GM21390 (cell line): ENCODE data around the gene ADH1A.
"Not testable (repeated sequence)": the region's sequence is repeated elsewhere in the genome, so short reads cannot be mapped to it uniquely, and the experiment has no call there.

Experiments
- ATAC-seq: cut with Tn5 transposase; IDR thresholded peaks from one replicate; pipeline ENCODE4 v1.9.1; 2021; ENCODE audit not compliant: unreplicated experiment

ADH1A gene

DNA sequence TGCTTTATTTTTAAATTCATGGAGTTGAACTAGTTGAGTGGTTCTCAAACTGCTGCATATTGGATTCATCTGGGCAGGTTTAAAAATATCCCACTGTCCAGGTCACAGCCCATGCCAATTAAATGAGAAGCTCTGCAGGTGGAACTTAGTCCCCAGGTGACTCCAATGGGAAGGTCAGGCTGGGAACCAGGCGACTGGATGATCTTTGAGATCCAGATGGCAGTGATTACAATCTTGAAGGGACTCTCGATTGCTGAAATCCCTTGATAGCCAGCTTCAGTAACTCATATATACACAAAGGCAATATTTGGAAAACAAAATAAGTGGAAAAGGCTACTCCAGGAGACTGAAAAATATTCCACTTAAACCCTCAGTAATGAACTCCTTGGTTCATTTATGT is 8.1 kb downstream of the ADH1A start:
- no peak for ATAC-seq

DNA sequence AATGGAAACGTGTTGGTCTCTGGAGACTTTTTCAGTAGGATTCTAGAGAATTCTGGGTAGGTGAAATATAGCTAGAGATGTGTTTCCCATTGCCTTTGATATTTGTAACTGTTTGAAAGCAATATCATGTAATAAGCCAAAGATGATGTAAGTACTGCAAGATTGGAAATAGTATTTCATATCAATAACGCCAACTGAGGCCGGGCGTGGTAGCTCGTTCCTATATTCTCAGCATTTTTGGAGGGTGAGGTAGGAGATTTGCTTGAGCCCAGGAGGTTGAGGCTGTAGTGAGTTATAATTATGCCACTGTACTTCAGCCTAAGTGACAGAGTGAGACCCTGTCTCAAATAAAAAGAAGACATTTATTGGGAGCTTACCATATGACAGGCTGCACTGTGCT is 9.5 kb downstream of the ADH1A start:
- no peak for ATAC-seq

DNA sequence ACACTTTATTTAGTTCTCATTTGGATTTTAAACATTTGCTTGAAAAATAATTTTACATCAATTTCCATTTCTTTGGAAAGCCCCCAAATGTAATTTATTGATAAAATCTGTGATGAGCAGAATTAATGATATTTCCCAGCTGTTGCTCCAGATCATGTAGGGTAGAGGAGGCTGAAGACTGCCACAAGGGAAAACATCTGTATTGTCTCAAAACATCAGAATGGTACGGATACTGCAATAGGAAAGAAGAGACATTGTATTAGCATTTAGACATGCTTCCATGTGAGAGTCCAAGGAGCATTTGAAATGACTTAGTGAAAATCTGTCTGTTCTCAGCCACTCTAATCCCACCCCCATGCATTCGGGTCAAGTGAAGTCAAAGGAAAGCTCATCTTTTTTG is 14.4 kb downstream of the ADH1A start:
- no peak for ATAC-seq

DNA sequence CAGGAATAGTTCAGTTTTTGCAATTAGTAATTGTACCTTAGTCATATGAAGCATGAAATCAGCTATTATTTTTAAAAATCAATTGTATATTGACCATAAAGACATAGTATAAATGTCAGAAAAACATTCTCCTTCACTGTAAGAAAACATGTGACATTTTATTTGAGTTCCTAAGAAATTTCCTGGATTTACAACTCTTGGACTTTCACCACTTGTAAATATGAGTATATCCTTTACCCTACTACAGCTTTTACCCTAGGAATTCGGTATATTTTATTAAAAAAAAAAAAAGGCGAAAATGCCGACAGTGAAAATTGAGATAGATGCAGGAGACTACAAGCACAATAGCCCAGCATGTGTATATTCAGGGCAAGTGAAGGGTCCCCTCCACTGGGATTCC is 14.9 kb downstream of the ADH1A start:
- ATAC-seq = no peak

DNA sequence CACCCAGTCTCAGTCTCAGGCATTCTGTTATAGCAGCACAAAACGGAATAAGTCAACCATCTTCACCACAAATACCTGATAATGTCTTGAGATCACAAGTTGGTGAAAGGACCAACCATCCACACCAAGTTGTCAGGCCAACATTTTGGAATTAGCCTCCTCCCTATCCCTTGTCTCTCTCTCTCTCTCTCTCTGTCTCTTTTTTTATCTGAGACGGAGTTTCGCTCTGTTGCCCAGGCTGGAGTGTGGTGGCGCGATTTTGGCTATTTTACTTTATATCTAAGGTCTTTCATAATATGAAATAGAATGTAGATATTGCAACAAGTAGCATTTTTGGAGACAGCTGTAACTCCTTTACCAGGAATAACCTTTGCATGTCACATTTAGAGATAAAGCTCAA is 15.7 kb downstream of the ADH1A start:
- no peak for ATAC-seq

DNA sequence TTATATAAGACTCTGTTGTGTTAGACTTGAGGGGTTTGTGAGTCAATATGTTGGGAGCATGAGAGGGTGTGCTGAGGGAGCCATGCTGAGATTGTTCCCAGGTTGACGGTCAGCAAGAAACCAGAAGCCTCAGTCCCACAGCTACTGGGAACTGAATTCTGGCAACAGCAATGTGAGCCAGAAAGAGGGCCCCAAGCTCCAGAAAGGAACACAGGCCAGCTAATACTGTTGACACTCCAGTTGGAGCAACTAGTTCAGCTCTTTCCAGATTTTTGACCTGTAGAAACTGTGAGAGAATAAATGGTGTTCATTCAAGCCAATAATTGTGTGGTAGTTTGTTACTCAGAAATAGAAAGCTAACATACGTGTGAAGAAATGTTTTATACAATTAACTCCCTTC is 17.1 kb downstream of the ADH1A start:
- no peak for ATAC-seq

DNA sequence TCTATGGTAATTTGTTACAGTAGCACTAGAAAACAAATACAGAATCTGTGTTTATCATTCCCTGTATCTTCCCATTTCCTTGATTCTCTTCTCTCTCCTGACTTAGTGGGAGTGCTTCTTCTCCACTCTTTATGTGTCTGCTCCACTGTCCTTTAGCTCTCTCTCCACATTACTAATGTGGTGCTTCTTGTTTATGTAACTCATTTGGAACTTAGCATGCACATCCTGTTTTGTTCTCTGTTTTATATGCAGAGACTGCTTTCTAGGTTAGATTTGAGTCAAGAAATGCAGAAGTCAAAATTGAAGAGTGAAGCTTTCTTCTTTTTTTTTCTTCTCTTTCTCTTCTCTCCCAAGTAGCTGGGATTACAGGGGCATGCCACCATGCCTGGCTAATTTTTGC is 25.9 kb downstream of the ADH1A start:
- no peak for ATAC-seq

DNA sequence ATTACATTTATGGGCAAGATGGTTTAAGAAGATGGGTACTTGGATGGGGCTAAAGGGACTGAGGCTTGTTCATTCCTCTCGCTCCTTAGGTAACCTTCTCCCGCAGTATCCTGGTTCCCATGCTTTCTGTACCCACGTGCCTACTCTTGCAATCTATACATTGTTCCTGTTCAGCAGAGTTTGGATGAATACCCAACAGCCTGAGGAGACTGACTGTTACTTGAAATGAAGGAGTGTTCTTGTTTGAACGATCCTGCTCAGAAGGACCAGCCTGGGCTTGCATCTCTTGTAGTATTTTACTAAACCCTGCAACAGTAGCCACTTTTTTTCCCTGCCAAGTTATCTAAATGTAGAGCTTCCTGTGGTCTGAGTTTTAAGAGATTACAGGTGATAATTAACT is 38.0 kb downstream of the ADH1A start:
- no peak for ATAC-seq

DNA sequence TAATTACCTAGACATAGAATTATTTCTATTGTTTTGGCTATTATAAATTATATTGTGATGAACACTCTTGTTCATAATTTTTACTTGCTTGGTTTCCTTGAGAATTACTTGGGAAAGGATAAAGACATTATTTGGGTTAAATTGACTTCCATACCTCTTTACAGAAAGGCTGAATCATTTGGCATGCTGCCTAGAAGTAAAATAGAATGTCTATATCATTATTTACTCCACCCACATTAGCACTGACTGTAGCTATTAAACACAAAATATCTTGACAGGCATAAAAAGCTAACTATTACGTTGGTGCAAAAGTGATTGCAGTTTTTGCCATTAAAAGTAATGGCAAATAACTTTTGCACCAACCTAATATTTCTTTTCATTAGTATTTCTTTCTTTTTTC is 42.1 kb downstream of the ADH1A start:
- ATAC-seq = no peak

DNA sequence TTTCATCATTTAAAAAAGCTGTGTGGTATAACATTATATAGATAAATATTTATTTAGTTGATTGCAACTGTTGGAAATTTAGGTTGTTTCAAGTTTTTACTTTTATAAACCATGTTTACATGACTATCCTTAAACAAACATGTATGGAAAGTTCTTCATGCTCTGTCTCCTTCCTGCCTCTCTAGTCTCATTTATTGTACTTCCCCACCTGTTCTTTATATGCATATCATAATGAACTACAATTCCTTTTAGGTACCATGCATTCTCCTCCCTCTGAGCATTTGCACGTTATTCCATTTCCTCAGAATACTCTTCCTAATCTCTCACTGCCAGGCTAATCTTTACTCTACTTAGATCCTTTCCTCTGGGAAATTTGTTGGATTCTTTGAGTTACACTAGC is 54.8 kb downstream of the ADH1A start:
- ATAC-seq = no peak

DNA sequence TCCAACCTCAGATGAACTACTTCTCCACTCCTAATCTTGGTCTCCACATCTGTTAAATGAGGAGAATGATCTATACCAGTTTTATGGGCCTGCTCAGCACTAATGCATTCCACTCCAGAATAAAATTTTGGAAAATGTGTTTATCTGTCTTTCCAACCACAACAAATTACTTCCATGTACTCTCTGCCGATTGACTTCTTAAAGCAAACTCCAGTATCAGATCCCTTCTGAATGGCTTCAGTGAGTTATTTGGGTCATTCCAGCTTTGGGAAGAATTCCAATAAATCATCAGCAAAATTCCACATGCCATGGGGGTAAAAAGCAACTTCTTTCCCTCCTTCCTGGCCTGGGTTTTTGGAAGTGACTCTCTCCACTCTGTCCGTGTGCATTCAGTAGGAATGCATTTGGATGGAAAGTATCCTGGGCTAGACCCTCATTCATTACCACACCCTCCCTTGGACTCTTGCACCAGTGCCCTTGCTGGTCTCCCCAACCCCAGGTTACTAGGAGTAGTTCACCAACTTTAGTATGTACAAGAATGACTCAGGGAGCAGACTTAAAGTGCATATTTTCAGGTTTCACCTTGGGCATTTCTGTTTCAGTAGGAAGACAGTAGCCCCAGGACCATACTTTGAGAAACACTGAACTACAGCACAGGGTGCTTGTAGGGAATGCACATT is 56.3 kb downstream of the ADH1A start:
- no peak for ATAC-seq

DNA sequence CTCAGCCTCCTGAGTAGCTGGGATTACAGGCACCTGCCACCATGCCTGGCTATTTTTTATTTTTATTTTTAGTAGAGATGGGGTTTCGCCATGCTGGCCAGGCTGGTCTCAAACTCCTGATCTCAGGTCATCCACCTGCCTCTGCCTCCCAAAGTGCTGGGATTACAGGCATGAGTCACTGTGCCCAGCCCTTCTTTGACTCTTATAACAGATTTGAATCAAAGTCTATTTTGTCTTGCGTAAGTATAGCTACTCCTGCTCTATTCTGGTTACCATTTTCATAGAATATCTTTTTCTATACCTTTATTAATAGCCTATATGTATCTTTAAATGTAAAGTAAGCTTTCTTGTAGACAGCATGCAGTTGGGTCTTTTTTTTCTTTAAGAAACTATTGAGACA is 57.4 kb downstream of the ADH1A start:
- not testable (repeated sequence) for ATAC-seq

DNA sequence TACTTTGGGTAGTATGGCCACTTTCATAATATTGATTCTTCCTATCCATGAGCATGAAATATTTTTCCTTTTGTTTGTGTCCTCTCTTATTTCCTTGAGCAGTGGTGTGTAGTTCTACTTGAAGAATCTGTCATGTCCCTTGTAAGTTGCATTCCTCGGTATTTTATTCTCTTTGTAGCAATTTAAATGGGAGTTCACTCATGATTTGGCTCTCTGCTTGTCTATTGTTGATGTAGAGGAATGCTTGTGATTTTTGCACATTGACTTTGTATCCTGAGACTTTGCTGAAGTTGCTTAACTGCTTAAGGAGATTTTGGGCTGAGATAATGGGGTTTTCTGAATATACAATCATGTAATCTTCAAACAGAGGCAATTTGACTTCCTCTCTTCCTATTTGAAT is 62.1 kb downstream of the ADH1A start:
- ATAC-seq = not testable (repeated sequence)

DNA sequence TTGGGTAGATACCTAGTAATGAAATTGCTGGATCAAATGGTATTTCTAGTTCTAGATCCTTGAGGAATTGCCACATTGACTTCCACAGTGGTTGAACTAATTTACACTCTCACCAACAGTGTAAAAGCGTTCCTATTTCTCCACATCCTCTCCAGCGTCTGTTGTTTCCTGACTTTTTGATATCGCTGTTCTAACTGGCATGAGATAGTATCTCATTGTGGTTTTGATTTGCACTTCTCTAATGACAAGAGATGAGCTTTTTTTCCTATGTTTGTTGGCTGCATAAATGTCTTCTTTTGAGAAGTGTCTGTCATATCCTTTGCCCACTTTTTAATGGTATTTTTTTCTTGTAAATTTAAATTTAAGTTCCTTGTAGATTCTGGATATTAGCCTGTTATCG is 63.1 kb downstream of the ADH1A start:
- ATAC-seq = not testable (repeated sequence)
